OCI-LY3 (cell line): Measurements from ENCODE around the gene ZNF684.

Source experiments
- EZH2phosphoT487 ChIP-seq: fragments of 200-600 bp; shearing (Covaris generic); IDR thresholded peaks from 2 replicates; pipeline ENCODE4 v1.6.1; 2018; ENCODE audit warnings: antibody characterized with exemption, mixed run types, low read depth
- TF ChIP-seq, protein P1 (sequence below): fragments of 200-600, 300-600 bp; sonication (generic); IDR thresholded peaks from 2 replicates; pipeline ENCODE4 v1.5.1; 2014; ENCODE audit warnings: antibody characterized with exemption, low read length, low read depth

DNA sequence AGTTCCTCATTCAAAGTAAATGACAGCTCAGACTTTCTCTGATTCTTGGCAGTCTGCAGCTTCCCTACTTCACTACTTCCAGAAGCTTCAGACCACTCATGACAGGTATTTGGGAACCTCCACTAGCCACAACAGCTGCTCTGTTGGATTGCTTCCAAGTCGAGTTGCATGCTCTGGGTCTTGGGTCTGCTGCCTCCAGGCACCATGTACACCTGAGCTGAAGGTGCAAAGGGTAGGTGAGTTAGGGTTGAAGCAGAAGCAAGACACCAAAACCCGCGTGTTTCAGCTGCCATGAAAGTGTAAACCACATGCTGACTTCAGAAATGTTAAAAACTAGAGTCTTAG, 62.7 kb downstream of the ZNF684 start:
- TF ChIP-seq, protein P1, sequence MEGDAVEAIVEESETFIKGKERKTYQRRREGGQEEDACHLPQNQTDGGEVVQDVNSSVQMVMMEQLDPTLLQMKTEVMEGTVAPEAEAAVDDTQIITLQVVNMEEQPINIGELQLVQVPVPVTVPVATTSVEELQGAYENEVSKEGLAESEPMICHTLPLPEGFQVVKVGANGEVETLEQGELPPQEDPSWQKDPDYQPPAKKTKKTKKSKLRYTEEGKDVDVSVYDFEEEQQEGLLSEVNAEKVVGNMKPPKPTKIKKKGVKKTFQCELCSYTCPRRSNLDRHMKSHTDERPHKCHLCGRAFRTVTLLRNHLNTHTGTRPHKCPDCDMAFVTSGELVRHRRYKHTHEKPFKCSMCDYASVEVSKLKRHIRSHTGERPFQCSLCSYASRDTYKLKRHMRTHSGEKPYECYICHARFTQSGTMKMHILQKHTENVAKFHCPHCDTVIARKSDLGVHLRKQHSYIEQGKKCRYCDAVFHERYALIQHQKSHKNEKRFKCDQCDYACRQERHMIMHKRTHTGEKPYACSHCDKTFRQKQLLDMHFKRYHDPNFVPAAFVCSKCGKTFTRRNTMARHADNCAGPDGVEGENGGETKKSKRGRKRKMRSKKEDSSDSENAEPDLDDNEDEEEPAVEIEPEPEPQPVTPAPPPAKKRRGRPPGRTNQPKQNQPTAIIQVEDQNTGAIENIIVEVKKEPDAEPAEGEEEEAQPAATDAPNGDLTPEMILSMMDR: no peak
- TF ChIP-seq EZH2phosphoT487: no peak
